NCI-H446 treated with DMSO at 0.1 percent for 48 hours (cell line): Measurements from ENCODE around the gene ABHD14A.
A peak's percentile ranks its signal among the peaks of the same experiment; 100 is the strongest.
"Not testable (repeated sequence)": the region's sequence is repeated elsewhere in the genome, so short reads cannot be mapped to it uniquely, and the experiment has no call there.

ENCODE experiments used
- DNase-seq: peaks from one replicate; lab custom pipeline; 2025; lab: John Stamatoyannopoulos, UW

The ABHD14A gene

DNA sequence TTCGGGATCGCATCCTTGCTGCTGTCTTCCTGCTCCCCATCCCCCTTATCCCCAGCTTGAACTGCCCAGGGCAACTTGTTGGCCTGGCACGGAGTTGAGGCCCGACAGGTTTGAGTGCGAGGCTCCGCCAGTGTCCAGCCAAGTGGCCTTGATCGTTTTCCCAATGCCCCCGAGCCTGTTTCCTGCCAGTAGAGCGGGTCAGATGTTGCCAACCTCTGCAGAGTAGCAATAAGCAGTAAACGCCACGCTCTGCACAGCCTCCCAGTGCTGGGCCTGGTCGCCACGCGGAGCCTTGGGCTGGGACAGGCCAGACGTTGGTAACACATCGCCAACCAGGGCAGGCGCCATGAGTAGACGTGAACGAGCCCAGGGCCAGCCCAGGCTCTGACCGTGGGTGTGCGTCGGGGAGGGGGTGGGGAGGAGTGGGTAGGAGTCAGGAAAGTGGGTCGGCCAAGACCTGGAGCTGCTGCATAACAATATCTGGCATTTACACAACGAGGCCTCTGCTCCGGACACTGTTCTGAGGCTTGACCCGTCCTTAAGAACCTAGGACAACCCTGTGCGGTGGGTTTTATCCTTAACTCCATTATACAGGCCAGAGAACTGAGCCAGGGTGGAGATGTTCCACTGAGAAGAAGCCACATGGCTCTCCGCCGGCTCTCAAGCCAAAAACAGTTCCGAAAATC is 444 bp upstream of the ABHD14A start:
- DNase-seq: no peak

DNA sequence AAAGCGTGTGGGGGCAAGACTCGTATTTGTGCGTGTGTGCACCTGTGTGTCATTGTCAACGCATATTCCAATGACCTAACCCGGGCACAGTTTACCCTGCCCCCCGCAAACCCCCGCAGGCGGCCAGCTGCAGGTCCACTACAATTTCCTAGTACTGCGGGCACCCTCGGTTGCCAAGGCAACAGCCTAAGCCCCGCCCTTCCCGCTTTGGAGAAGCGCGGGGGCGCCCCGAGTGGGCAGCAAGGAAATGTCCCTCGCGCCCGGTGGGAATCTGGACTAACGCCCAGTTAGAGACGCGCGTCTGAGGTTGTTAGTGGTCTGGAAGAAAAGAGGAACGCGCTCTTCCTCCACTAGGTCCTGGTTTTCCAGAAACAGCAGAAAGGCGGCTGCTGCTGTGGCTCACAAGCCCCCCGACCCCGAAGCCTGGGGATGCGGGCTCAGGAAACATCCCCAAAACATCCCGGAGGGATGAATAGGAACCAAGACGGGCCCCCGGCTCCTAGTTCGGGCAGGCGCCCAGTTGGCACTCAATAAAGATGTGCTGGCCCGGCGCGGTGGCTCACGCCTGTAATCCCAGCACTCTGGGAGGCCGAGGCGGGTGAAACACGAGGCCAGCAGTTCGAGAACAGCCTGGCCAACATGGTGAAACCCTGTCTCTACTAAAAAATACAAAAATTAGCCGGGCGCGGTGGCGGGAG is 1.1 kb downstream of the ABHD14A start:
- DNase-seq: no peak

DNA sequence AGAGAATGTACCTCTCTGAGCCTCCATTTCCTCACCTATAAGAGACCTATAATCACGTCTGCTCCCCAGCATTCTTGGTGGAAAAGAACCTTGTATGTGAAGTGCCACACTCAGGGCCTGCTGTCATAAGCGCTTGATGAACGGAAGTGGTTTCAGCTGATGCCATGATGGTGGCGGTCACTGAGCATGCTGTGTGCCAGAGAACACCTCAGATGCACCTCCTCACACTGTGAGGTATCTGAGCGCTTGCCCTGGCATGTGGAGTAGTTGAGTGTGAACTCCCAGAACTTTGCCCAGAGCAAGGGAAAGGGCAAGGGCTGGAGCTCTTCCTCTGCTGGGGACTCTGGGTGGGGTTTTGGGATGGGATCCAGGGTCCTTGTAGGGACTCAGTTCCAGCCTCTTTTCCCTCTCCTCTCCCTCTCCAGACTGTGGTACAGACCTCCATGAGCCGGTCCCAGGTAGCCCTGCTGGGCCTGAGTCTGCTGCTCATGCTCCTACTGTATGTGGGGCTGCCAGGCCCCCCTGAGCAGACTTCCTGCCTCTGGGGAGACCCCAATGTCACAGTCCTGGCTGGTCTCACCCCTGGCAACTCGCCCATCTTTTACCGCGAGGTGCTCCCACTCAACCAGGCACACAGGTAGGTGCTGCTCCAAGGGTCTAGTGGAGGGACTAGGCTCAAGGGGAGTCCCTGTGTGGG is 2.7 kb downstream of the ABHD14A start:
- no peak for DNase-seq

DNA sequence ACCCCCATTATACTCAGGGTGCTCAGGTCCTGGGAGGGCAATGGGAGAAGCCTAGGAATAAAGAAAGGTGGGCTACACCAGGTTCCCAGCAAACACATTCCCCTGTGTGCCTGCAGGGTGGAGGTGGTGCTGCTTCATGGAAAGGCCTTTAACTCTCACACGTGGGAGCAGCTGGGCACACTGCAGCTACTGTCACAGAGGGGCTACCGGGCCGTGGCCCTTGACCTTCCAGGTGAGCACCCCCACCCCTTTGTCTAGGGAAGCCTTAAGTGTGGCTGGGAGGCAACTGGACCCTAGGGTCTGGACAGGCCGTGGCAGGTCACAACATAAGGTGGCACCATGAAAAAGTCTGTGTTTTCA is 3.3 kb downstream of the ABHD14A start:
- no peak for DNase-seq

DNA sequence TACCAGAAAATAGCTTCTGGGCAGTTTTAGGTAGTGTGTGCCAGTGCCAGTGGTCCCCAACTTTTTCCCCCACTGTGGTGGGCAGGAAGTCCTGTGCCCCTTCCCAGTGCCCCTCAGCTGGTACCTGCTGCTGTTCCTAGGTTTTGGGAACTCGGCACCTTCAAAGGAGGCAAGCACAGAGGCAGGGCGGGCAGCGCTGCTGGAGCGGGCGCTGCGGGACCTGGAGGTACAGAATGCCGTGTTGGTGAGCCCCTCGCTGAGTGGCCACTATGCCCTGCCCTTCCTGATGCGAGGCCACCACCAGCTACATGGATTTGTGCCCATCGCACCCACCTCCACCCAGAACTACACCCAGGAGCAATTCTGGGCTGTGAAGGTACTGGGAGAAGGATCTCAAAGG is 5.4 kb downstream of the ABHD14A start:
- DNase-seq: no peak

DNA sequence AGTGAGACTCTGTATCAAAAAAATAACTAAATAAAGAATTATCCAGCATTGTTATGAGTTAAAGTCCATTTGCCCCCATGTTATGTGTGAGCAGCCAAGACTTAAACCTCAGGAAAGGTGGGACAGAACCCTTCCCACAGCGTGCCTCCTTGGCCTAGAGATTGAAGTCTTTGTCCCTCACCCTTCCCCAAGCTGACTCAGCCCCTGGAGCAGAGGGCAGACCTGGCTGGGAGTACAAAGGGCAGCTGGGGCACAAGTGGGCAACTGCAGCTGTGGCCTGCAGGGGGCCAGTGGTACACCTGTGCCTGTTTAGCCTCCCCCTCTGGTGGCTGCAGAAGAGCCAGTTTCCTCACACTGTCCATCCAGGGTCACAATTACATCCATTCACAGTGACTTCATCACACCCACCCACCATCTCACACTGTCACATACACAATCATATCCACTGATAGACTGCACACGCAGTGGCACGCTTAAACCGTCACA is 7.5 kb downstream of the ABHD14A start:
- DNase-seq: no peak

DNA sequence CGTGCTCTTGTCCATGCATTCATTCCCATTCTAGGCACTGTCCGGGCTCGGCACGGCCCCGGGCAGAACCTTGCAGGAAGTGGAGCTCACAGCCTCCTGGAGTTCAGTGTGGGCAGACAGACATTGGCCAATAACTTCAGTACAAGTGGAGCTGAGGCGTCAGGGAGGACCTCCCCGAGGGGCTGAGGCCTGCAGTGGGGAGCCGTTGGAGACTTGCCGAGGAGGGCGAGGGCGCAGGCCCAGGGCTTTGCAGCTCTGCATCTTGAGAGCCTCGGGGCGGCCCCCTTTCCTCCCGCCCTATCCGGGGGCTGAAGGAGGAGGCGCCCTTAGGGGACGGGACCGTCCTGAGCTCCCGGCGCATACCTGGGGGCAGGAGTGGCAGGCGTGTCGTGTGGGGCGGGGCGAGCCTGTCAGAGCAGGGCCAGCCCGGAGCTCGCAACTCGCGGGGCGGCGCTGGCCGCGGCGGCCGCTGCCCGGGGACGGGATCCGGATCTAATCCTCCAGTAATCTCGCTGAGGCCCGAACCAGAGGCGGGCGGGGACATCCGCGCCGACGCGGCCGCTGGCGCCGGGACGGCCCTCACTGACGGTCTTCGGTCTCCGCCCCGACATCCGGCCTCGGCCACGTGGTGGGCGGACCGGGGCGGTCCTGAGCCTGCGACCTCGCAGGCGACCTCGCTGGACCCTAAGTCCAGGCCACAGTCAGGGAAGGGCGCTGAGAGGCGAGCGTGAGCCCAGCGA is 8.1 kb downstream of the ABHD14A start, which contains the start of gene ACY1:
TSS of gene ACY1 (plus strand) at position 698 of the 740 bp plus-strand sequence. CDS start 530 bp downstream, outside the sequence.
- DNase-seq: no peak

DNA sequence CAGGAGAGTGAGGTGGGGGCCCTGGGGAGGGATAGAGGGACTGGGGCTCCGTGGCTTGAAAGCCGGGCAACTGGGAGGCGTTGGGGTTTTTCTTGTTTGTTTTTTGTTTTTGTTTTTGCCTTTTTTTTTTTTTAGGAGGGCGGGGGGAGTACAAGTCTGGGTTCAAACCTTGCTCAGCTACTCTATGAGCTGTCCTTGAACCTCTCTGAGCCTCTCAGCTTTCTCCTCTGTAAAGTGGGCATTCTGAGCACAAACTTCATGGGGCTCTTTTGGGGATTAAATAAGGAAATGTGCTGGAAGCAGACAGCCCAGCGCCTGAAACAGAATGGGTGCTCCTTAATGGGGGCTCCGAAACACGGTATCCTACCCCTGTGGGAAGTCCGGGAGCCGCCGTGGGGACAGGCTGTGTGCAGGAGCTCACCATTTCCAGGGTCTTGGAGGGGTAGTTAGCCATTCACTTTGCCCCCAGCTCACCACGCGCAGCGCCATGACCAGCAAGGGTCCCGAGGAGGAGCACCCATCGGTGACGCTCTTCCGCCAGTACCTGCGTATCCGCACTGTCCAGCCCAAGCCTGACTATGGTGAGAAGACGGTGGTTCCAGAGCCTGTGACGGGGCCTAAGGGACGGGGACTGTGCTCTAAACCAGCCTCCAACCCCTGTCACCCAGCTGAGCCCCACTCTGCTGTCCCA is 8.9 kb downstream of the ABHD14A start:
- DNase-seq: no peak

DNA sequence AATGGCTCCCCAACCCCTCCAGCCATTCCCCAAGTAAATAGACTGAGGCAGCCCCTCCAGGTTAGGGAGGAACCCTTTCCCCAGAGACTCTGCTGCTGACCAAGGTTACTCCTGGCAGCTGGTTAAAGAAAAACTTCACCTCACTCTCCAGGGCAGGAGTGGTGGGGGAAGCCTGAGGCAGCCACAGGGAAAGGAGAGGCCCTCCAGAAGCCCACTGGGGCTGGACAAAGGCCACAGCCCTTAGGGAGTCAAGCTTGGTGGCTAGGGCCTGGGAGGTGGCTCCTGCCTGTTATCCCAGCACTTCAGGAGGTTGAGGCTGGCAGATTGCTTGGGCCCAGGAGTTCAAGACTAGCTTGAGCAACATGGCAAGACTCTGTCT is 9.4 kb downstream of the ABHD14A start:
- DNase-seq: no peak

DNA sequence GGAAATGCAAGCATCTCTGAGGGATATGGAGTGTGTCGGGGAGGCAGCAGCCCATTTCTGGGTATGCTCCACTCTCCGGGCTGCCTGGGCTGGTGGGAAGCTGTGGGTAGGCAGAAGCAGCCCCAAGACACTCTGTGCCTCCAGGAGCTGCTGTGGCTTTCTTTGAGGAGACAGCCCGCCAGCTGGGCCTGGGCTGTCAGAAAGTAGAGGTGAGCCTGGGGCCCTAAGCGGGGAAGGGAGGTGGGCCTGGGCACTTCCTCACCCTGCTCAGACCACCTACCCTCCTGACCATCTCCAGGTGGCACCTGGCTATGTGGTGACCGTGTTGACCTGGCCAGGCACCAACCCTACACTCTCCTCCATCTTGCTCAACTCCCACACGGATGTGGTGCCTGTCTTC is 10.2 kb downstream of the ABHD14A start:
- DNase-seq: no peak

DNA sequence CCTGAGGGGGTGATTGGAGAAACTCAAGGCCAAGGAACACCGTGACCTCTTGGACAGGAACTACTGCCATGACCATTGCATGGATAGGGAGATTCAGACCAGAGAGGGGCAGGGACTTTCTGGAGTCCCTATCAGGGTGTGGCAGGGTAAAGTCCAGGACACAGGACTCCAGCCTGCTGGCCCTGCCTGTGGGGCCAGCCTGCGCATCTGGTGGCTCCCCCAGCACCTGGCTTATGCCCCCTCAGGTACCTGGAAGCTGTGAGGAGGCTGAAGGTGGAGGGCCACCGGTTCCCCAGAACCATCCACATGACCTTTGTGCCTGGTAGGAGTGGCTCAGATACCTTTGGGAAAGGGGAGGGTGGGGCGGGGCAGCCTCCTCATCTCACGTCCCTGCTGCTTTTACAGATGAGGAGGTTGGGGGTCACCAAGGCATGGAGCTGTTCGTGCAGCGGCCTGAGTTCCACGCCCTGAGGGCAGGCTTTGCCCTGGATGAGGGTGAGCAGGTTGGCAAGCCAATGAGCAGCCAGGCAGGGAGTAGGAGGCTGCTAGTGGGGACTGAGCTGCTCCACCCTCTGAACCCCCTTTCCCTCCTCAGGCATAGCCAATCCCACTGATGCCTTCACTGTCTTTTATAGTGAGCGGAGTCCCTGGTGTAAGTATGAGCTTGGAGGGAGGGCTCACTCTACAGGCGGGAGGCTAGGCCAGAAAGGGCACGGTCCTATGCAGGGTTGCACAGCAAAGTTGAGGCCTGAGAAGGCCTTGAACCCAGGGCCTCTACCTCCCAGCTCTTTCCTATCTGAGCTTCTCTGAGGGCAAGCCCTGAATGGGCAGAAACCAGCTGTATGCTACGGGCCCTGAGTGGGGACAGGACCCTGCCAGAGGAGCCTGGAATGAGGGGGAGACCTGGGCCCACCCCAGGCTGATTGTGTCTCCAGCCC is 11.4 kb downstream of the ABHD14A start:
- no peak for DNase-seq

DNA sequence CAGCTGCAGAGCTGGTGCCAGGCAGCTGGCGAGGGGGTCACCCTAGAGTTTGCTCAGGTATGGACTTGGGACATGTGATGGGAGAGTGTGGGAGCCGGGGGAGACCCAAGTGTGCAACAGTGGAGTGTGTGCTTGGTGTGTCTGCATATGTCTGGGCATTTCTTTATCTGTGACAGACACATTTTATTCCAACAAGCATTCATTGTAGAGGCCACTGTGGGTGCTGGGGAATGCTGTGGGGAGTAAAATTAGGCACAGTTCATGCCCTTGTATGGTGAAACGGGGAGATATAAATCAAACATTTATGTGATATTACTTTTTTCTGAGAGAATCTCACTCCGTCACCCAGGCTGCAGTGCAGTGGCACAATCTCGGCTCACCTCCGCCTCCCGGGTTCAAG is 12.7 kb downstream of the ABHD14A start:
- no peak for DNase-seq

DNA sequence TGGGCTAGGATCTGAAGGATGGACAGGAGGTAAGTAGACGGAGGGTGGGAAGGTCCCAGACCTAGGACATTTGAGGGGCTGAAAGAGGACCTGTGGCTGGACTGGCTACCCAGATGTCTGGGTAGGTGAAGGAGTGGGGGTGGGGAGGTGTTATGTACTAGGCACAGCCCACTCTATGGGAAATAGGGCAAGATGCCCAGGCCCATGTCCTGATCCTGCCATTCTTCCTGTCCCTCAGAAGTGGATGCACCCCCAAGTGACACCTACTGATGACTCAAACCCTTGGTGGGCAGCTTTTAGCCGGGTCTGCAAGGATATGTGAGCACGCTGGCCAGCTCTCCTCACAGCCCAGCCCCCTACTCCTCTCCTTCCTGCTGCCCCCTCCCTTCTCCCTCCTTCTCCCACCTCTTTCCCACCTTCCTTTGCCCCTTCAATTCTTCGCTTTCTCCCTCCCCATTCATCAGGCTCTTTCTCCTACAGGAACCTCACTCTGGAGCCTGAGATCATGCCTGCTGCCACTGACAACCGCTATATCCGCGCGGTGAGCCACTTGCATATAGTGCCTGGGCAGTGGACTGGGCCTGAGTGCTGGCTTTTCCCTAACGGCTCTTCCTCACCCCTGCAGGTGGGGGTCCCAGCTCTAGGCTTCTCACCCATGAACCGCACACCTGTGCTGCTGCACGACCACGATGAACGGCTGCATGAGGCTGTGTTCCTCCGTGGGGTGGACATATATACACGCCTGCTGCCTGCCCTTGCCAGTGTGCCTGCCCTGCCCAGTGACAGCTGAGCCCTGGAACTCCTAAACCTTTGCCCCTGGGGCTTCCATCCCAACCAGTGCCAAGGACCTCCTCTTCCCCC is 13.7 kb downstream of the ABHD14A start:
- no peak for DNase-seq

DNA sequence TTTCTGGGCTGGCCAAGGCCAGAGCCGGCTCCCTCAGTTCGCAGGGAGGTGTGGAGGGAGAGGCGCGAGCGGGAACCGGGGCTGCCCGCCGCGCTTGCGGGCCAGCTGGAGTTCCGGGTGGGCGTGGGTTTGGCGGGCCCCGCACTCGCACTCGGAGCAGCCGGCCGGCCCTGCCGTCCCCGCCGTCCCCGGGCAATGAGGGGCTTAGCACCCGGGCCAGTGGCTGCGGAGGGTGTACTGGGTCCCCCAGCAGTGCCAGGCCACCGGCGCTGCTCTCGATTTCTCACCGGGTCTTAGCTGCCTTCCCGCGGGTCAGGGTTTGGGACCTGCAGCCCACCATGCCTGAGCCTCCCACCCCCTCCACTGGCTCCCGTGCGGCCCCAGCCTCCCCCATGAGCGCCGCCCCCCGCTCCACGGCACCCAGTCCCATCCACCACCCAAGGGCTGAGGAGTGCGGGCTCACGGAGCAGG is 15.7 kb downstream of the ABHD14A start:
- not testable (repeated sequence) for DNase-seq

DNA sequence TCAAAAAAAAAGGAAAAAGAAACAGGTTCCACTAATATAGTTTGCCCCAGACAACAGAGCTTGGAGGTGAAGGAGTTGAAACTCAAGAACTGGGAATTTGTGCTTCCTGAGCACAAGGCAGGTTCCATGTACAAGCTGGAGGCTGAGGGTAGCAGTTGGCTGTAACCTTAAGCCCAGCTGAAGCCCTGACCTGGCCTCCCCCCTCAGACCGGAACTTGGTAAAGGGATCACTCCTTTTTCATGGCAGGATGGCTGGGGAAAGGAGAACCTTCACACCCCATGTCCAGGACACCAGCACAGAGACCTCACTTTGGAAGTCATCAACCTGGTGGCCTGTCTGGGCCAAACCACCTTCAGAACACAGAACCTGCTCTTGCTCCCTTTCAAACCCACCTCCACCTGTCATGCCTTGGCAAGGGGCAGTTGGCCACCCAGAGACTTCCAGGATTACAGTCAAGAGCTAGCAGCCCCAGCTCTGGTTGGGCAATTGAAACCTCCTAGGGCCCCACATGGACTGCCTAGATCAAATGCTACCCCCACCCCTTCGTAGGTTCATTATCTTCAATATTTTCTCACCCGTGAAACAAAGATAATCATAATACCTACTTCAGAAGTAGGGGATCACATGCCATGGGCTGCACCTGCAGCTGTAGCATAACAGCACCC is 17.3 kb downstream of the ABHD14A start:
- DNase-seq: no peak

DNA sequence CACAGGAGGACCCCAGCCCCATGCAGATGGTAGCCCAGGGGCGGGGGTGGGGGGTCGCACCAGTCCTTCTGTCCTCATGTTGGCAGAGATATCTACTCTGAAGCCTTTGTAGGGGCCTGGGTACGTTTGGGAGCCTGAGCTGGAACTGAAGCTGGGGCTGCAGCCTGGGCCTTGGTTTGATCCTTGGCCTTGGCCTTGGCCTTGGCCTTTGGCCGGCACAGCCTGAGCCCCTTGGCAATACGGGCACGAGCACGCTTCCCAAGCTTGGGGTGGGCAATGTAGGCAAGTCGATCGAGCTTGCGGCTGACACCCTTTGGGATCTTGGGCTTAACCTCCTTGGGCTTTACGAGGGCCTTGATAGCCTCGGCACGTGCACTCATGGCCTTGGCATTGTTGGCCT is 18.8 kb downstream of the ABHD14A start:
- not testable (repeated sequence) for DNase-seq

DNA sequence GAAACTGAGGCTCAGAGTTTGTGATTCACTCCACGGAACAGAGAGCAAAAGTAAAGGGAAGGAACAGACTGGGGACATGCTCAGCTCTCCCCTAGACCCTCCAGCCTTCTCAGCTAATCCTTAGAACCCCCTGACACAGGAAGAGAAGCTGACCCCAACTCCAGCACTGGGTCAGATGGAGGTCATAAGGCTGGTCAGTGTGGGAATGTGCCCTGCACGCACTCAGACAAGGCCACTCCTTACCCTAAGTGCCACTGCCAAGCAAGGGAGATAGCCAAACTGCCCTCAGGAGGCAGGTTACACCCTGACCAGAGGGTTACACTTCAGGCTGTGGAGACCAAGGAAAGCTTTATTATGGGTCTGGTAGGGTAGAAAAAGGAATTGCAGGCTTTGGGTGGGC is 19.7 kb downstream of the ABHD14A start:
- no peak for DNase-seq

DNA sequence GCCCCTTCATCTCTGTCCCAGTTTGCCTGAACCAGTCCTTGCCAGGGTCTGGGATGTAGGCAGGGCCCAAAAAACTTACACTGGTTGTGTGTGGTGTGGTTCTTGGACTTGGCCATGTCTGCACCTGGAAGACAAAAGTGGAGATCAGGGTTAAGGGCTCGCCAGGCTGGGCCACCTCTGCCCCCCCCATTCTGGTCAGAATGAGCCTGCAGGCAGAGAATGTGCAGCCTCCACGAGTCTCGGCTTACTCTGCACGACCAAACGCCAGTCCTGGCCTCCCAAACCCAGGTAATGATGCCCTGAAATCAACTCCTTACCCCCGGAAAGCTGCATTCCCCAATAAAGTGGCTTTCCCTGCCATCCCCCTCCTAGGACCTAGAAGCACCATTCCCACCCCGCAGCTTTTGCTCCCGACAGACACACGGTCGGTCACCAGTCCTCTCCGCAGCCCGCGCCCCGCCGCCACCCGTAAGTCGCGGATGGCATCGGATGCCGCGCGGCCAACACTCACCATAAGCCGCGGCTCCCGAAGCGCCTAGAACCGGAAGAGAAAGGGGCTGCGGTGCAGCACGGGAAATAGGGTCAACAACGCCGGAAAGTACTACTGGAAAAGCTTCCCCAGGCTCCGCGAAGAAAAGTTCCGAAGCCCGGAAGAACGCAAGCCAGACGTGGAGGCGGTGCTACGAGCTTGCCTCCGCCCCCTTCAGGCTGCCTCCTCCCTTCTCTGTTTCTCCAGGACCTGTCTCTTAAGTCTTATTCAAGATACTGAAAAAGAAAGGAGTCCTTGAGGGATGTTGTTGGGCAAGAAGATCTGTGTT is 20.7 kb downstream of the ABHD14A start, which contains the start of gene RPL29:
TSS of gene RPL29 (minus strand) at position 550 of the 818 bp plus-strand sequence. CDS start at position 116, 434 bp downstream.
- peak; percentile 80 for DNase-seq
